Activated CD4-positive, alpha-beta T cell treated with anti-CD3 and anti-CD28 coated beads, Interleukin-2, Interleukin-4, amounts not matched to agents 100 ng/mL and 50 ng/mL, durations not matched to agents 16 hours and 8 hours (primary cell): Measurements from ENCODE around the gene SLIT1.
"Not testable (repeated sequence)": the region's sequence is repeated elsewhere in the genome, so short reads cannot be mapped to it uniquely, and the experiment has no call there.

Source experiments
- DNase-seq: peaks from one replicate; pipeline ENCODE4 v3.0.0-alpha.2; 2020; ENCODE audit warnings: low spot score

Gene SLIT1

GRCh38 chr10:97107551-97107950 is 78.2 kb downstream of the SLIT1 start:
- DNase-seq = no peak

- no peak for DNase-seq
These were observed 79.6 kb downstream of the SLIT1 start for GRCh38 chr10:97106207-97106606.

DNA sequence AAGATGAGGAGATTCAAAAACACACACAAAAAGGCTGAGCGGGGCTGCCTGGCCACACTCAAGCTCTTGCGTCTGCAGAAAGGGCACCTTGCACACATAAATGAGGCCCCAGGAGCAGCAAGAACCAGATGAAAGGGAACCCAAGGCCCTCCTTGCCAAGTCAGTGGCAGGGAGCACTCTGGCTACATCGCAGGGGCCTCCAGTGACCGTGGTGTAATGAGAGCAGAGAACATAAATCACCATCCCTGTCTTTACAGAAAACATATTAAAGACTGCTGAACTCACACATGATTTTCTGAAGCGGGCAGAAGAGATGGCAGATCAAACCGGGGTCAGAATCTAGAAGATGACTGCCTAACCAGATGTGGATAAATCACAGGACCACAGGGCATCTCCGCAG is 80.5 kb downstream of the SLIT1 start:
- DNase-seq = no peak

DNA sequence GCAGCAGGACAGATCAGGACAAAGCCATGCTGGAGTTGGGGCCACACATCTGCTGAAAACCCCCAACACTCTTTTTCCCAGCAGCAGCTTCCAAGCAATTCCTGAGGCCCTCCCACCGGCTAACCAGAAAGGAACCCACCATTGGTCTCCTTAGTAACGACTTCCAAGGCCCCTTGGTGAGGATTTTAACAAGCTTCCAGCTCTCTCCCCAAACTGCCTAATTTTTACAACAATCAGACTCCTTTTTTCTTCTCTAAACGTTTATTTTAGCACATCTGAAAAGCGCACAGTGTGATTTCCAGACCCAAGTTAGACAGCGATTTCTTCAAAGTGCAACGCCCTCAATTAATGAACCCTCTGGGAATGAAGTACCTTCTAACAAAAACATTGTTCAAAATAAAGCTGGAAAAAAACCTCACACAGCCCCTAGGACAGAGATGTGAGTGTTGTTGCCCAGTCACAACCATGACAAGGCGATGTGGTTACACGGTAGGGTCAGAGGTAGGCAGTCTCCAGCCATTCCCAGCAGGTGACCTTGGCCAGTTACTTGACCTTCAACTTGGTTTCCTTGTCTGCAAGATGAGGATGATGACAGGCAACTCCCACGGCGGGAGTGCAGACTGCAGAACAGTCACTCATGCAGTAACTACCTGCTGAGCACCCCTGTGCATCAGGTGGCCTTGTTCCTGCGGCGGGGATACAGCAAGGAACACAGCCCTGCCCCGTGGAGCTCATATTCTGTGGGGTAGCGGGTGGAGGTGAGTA is 82.3 kb downstream of the SLIT1 start:
- DNase-seq = no peak

DNA sequence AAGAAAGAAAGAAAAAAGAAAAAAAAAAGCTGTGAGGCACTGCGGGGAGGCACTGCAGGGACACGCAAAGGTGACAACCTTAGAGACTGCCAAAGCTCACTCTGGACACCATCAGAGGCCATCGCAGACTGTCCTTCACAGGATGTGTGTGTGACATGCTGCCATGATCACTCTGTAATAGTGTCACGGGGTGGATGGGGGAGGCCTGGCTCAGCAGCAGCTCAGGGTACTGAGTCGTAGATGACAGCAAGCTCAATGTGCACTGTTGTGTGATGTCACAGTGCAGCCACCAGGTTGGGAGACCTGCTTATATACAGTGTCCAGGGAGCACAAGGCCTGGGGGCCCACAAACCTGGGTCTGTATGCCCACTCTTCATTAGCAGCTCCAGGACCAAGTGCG is 83.3 kb downstream of the SLIT1 start:
- DNase-seq = no peak

DNA sequence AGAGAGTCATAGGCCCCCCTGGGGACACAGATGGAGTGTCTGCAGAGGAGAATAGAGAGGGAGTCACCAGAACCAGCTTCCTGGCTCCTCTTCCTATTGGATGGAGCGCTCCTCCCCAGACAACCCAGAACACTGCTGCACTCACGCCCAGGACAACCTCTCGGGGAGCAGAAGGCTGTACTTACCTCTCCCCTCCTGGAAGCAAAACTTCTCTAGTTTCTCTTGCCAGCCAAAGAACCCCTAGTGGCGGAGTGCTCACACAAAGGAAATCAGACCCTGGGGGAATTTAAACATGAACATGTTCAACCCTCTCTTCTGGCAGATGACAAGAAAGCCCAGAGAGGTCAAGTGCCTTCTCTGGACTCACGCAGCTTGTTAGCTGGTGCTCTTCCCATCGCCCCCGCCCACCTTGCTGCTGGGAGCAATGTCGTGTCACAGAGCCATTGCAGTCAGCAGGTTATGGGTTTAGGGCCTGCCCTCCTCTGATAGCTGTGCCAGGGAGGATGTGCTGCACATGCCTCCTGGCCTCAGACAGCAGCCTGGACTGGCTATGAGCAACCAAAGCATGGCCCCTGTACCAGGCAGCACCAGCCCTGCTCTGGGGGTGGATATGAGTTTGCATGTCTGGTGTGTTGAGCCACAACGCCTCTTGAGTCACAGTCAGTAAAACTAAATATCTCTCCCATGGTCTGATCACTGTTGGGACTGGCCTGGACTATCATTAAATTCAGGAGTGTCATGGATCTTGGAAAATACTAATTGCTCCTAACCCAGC is 84.4 kb downstream of the SLIT1 start:
- DNase-seq = no peak

- no peak for DNase-seq
These were observed 85.1 kb downstream of the SLIT1 start for GRCh38 chr10:97100657-97101056.

DNA sequence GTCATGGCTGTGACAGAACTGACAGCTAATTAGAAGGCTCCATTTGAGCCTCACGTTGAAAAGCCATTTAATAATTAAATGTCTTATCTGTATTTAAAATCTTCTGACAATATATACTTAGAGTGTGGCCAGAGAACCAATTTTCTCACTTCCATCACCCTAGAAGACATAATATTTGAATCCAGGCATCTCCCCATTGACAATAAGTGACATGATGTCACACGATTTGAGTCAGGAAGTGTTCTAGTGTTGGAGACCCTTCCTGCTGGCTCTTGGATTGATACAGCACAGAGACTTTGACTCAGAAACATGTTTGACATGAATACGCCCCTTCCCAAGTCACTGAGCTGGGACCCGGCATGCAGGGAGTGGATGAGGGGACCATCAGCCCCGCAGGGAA is 85.9 kb downstream of the SLIT1 start:
- no peak for DNase-seq

DNA sequence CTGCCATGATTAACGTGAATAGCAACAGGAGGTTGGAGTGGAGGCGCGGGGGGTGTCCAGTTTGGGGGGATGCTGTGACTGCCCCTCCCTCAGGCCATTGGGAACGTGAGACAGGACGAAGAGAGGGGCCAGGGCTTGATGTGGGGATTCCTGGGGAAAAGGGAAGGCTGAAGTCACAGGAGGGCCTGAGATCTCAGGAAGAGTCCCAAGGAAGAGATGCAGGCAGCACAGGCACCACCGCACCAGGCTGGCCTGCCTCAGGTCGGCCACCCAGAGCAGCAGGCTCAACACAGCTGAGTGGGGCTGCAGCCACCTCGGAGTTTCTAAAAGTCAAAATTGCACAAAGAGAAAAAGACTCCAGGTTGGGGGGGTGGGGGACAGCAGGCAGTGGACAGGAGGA is 86.7 kb downstream of the SLIT1 start:
- DNase-seq = no peak

DNA sequence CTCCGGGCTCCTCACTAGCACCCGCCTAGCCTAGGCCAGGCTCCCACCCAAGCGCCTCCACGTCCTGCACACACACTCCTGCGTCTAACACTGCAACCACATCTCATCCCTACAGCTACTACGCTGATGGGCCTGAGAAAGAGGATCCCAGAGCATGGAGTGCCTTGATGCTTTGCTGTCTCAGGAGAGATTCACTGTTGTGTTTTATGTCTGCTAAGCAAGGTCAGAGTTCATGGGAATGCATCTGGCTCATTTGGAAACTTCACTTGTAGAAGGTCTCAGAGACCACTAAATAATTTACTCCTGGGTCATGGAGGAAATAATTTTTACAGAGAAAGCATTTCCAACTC is 88.7 kb downstream of the SLIT1 start:
- DNase-seq = no peak

DNA sequence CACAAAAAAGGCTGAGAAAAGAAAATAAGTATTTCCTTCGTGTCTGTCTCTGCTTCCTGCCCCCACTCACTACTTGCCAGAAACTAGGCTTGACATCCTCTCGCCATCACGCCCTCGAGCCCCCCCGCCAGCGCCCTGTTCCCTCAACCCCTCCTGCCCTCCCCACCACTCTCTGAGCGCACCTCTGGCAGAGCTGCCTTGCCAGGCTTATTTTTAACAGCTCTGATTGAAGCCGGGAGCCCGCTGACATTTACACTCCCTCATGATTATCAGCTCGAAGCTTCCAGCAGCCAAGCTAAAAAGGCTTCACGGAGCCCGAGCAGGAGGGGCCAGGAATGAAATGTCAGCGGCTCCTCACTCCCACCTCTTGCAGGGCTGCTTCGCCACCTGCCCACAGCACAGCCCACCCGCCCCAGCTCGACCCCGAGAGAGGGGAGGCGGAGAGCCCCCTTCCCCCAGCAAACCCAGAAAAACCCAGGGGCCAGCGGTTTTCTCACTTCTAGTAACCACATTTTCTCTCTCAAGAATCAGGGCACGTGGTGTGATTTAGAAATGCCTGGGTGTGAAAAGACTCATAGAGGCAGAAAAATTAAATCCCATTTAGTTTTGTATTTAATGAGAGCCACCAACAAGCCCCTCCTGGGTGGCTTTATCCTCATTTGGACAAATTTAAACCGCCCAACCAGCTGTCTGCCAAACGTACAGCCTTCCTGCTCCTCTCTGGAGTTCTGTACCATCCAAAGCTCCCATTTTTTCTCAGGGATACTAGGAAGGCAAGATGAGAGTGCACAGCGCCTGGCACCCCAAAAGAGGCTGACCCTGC is 89.3 kb downstream of the SLIT1 start:
- DNase-seq = peak; percentile 16

GRCh38 chr10:97095701-97096260 is 90.0 kb downstream of the SLIT1 start:
- DNase-seq = no peak

- no peak for DNase-seq
These were observed 95.1 kb downstream of the SLIT1 start for GRCh38 chr10:97090644-97091043.

GRCh38 chr10:97090035-97090434 is 95.7 kb downstream of the SLIT1 start:
- no peak for DNase-seq

- no peak for DNase-seq
These were observed 96.4 kb downstream of the SLIT1 start for GRCh38 chr10:97089209-97089870.

GRCh38 chr10:97087296-97087695 is 98.5 kb downstream of the SLIT1 start:
- no peak for DNase-seq

GRCh38 chr10:97086530-97086929 is 99.2 kb downstream of the SLIT1 start:
- no peak for DNase-seq

GRCh38 chr10:97083228-97083829 is 102.4 kb downstream of the SLIT1 start:
- no peak for DNase-seq

GRCh38 chr10:97082575-97082974 is 103.2 kb downstream of the SLIT1 start:
- not testable (repeated sequence) for DNase-seq

- peak; percentile 48 for DNase-seq
These were observed 104.0 kb downstream of the SLIT1 start for GRCh38 chr10:97081621-97082235.
